ENCODE results near the gene HAPLN3. TPM values are rescaled to one million over a fixed set of nuclear protein-coding genes. Genes with fewer than 3 reads are reported as not detected.

Gene HAPLN3
- total RNA-seq, 2 donors from 2014 or later, result 1.9 to 3.6 TPM

GRCh38 chr15:88874684-88875083 lies 20.7 kb downstream of the HAPLN3 start:
- Histone ChIP-seq H3K9me3 (no peaks in the 10 kb centered on the region), H3K36me3 (no peaks in the 10 kb centered on the region), H3K27me3 (no peaks in the 10 kb centered on the region), H3K4me3 (no peak overlapping the region), H3K27ac (no peak overlapping the region), H3K4me1 (no peaks in the 10 kb centered on the region), H3K9ac (ENCODE audit: low read depth in 2 of 2, low read length in 2 of 2) (no peak overlapping the region)
- intact Hi-C loops (cut with DNase I), result no loop called here
- no peak for TF ChIP-seq CTCF (IDR thresholded peaks at IDR 0.05)
- DNase-seq, result no peak

GRCh38 chr15:88874275-88874674 lies 21.1 kb downstream of the HAPLN3 start:
- Histone ChIP-seq H3K27ac (no peak overlapping the region), H3K4me1 (no peaks in the 10 kb centered on the region), H3K27me3 (no peaks in the 10 kb centered on the region), H3K9me3 (no peaks in the 10 kb centered on the region), H3K9ac (ENCODE audit: low read depth in 2 of 2, low read length in 2 of 2) (no peak overlapping the region), H3K4me3 (no peak overlapping the region), H3K36me3 (no peaks in the 10 kb centered on the region)
- DNase-seq, result no peak
- intact Hi-C loops (cut with DNase I), result no loop called here
- no peak for TF ChIP-seq CTCF (IDR thresholded peaks at IDR 0.05)

GRCh38 chr15:88873786-88874185 lies 21.6 kb downstream of the HAPLN3 start:
- Histone ChIP-seq H3K9me3 (no peaks in the 10 kb centered on the region), H3K4me3 (no peak overlapping the region), H3K9ac (ENCODE audit: low read depth in 2 of 2, low read length in 2 of 2) (no peak overlapping the region), H3K4me1 (no peaks in the 10 kb centered on the region), H3K27me3 (no peaks in the 10 kb centered on the region), H3K36me3 (no peaks in the 10 kb centered on the region), H3K27ac (no peak overlapping the region)
- TF ChIP-seq CTCF (IDR thresholded peaks at IDR 0.05), result no peak
- intact Hi-C loops (cut with DNase I), result no loop called here
- no peak for DNase-seq

- intact Hi-C loops (cut with DNase I), result no loop called here
- no peak for TF ChIP-seq CTCF (IDR thresholded peaks at IDR 0.05)
- no peak overlapping the region for H3K4me3 ChIP-seq
- no peaks in the 10 kb centered on the region for H3K36me3 ChIP-seq
- no peak for DNase-seq
- H3K4me1 ChIP-seq, result no peaks in the 10 kb centered on the region
- H3K9ac ChIP-seq (ENCODE audit: low read depth in 2 of 2, low read length in 2 of 2), result no peak overlapping the region
- no peaks in the 10 kb centered on the region for H3K9me3 ChIP-seq
- no peak overlapping the region for H3K27ac ChIP-seq
- H3K27me3 ChIP-seq, result no peaks in the 10 kb centered on the region
These were observed 22.6 kb downstream of the HAPLN3 start for GRCh38 chr15:88872706-88873105.

GRCh38 chr15:88872106-88872505 lies 23.2 kb downstream of the HAPLN3 start:
- Histone ChIP-seq H3K4me1 (no peaks in the 10 kb centered on the region), H3K36me3 (no peaks in the 10 kb centered on the region), H3K9ac (ENCODE audit: low read depth in 2 of 2, low read length in 2 of 2) (no peak overlapping the region), H3K27me3 (no peaks in the 10 kb centered on the region), H3K27ac (no peak overlapping the region), H3K4me3 (no peak overlapping the region), H3K9me3 (no peaks in the 10 kb centered on the region)
- no peak for DNase-seq
- intact Hi-C loops (cut with DNase I), result no loop called here
- no peak for TF ChIP-seq CTCF (IDR thresholded peaks at IDR 0.05)

- no peak overlapping the region for H3K4me3 ChIP-seq
- no peak for TF ChIP-seq CTCF (IDR thresholded peaks at IDR 0.05)
- no peaks in the 10 kb centered on the region for H3K36me3 ChIP-seq
- no peak overlapping the region for H3K9ac ChIP-seq (ENCODE audit: low read depth in 2 of 2, low read length in 2 of 2)
- H3K9me3 ChIP-seq, result no peaks in the 10 kb centered on the region
- H3K4me1 ChIP-seq, result no peaks in the 10 kb centered on the region
- no peaks in the 10 kb centered on the region for H3K27me3 ChIP-seq
- no peak overlapping the region for H3K27ac ChIP-seq
- DNase-seq, result no peak
- intact Hi-C loops (cut with DNase I), result no loop called here
These were observed 24.0 kb downstream of the HAPLN3 start for GRCh38 chr15:88871313-88871712.
